HEK293 (cell line): Measurements from ENCODE around the gene C2orf81.

ENCODE experiments used
- CTCF ChIA-PET: fragments of 350-600 bp; formaldehyde crosslinking; extraction: SDS; loops from one replicate; lab custom pipeline; 2021; ENCODE audit warnings: antibody characterized with exemption; lab: Yijun Ruan, JAX
- POLR2A ChIA-PET: fragments of 300-600 bp; formaldehyde crosslinking; extraction: SDS; loops from one replicate; lab custom pipeline; 2020; ENCODE audit warnings: antibody characterized with exemption, inconsistent platforms; lab: Yijun Ruan, JAX
- H3K27ac ChIP-seq: fragments of 200-500 bp; sonication (Bioruptor generic); 2 replicates; pipeline ENCODE4 v1.5.1; 2014; ENCODE audit warnings: low read depth, low read length, control low read depth, inconsistent platforms; ENCODE audit errors: extremely low read depth
- H3K36me3 ChIP-seq, 2 experiments: fragments of 200-500 bp in 1 of 2; sonication (Bioruptor generic) in 1 of 2; 1 replicate in 1 of 2; 2 replicates in 1 of 2; pipeline ENCODE4 v1.5.1; 2014 to 2017; ENCODE audit warnings: inconsistent platforms in 2 of 2, low read length in 2 of 2; ENCODE audit not compliant: control insufficient read depth in 2 of 2, insufficient read depth in 1 of 2
- H3K4me1 ChIP-seq: fragments of 200-500 bp; sonication (Bioruptor generic); 2 replicates; pipeline ENCODE4 v1.5.1; 2014; ENCODE audit warnings: mild to moderate bottlenecking, low read length, inconsistent platforms; ENCODE audit not compliant: control insufficient read depth, insufficient read depth
- H3K4me3 ChIP-seq: 2 replicates; pipeline ENCODE4 v1.5.1; 2011; ENCODE audit warnings: low read depth, mild to moderate bottlenecking, control low read depth, low read length, moderate library complexity
- H3K9me3 ChIP-seq: fragments of 200-500 bp; sonication (Bioruptor generic); 2 replicates; pipeline ENCODE4 v1.5.1; 2014; ENCODE audit warnings: low read depth, low read length, inconsistent platforms; ENCODE audit not compliant: control insufficient read depth, insufficient read depth
- FEZF1 ChIP-seq: fragments of 450-650 bp; formaldehyde crosslinking; IDR thresholded peaks from 2 replicates; pipeline ENCODE4 v1.5.1; 2016; ENCODE audit warnings: missing biosample characterization, missing genetic modification characterization
- HOXA7 ChIP-seq: sonication (generic); formaldehyde crosslinking; IDR thresholded peaks from 2 replicates; pipeline ENCODE4 v1.8.1; 2022; ENCODE audit warnings: missing genetic modification reagents, borderline replicate concordance
- ZBTB7A ChIP-seq: fragments of 450-650 bp; formaldehyde crosslinking; IDR thresholded peaks from 2 replicates; pipeline ENCODE4 v1.5.1; 2016; ENCODE audit warnings: low read depth, missing biosample characterization, missing genetic modification characterization
- ZNF132 ChIP-seq: fragments of 450-650 bp; formaldehyde crosslinking; IDR thresholded peaks from 2 replicates; pipeline ENCODE4 v1.5.1; 2017; ENCODE audit warnings: missing biosample characterization, missing genetic modification characterization, borderline replicate concordance
- ZNF274 ChIP-seq, 2 experiments: fragments of 200-500 bp in 1 of 2; fragments of 450-650 bp in 1 of 2; sonication (Bioruptor generic) in 1 of 2; formaldehyde crosslinking in 1 of 2; IDR thresholded peaks; 2 replicates each; pipeline versions ENCODE4 v1.5.1 to v1.6.1; 2014 to 2016; ENCODE audit warnings: borderline replicate concordance in 1 of 2, inconsistent platforms in 1 of 2, low read length in 1 of 2, missing biosample characterization in 1 of 2, missing genetic modification characterization in 1 of 2
- ZNF324 ChIP-seq: fragments of 450-650 bp; formaldehyde crosslinking; IDR thresholded peaks from 2 replicates; pipeline ENCODE4 v1.5.1; 2016; ENCODE audit warnings: missing biosample characterization, missing genetic modification characterization
- ZNF404 ChIP-seq: fragments of 450-650 bp; formaldehyde crosslinking; IDR thresholded peaks from 2 replicates; pipeline ENCODE4 v1.5.1; 2017; ENCODE audit warnings: missing biosample characterization, missing genetic modification characterization
- ZNF426 ChIP-seq: fragments of 450-650 bp; formaldehyde crosslinking; IDR thresholded peaks from 2 replicates; pipeline ENCODE4 v1.5.1; 2017; ENCODE audit warnings: missing biosample characterization, missing genetic modification characterization, mild to moderate bottlenecking, inconsistent platforms, moderate library complexity
- ZNF449 ChIP-seq: fragments of 450-650 bp; formaldehyde crosslinking; IDR thresholded peaks from 2 replicates; pipeline ENCODE4 v1.5.1; 2017; ENCODE audit warnings: missing biosample characterization, mild to moderate bottlenecking, missing genetic modification characterization, moderate library complexity
- ZNF473 ChIP-seq: fragments of 450-650 bp; formaldehyde crosslinking; IDR thresholded peaks from 2 replicates; pipeline ENCODE4 v1.5.1; 2017; ENCODE audit warnings: missing biosample characterization, missing genetic modification characterization
- ZNF513 ChIP-seq: fragments of 450-650 bp; IDR thresholded peaks from 2 replicates; pipeline ENCODE4 v1.5.1; 2018; ENCODE audit warnings: missing biosample characterization, missing genetic modification characterization
- ZNF521 ChIP-seq: fragments of 450-650 bp; formaldehyde crosslinking; IDR thresholded peaks from 2 replicates; pipeline ENCODE4 v1.5.1; 2017; ENCODE audit warnings: missing biosample characterization, mild to moderate bottlenecking, missing genetic modification characterization
- ZNF544 ChIP-seq: fragments of 450-650 bp; formaldehyde crosslinking; IDR thresholded peaks from 2 replicates; pipeline ENCODE4 v1.5.0; 2017; ENCODE audit warnings: missing biosample characterization, missing genetic modification characterization
- ZNF654 ChIP-seq: fragments of 450-650 bp; formaldehyde crosslinking; IDR thresholded peaks from 2 replicates; pipeline ENCODE4 v1.5.1; 2016; ENCODE audit warnings: low read depth, missing biosample characterization, missing genetic modification characterization
- ZNF707 ChIP-seq: fragments of 450-650 bp; formaldehyde crosslinking; IDR thresholded peaks from 2 replicates; pipeline ENCODE4 v1.5.1; 2016; ENCODE audit warnings: missing biosample characterization, missing genetic modification characterization
- TF ChIP-seq, protein P1 (sequence below): sonication (generic); formaldehyde crosslinking; IDR thresholded peaks from 2 replicates; pipeline ENCODE4 v1.8.1; 2022; ENCODE audit warnings: mild to moderate bottlenecking, moderate library complexity, missing genetic modification reagents
- TF ChIP-seq, protein P2 (sequence below): fragments of 450-650 bp; formaldehyde crosslinking; IDR thresholded peaks from 2 replicates; pipeline ENCODE4 v1.5.1; 2017; ENCODE audit warnings: missing biosample characterization, missing genetic modification characterization

Gene C2orf81

DNA sequence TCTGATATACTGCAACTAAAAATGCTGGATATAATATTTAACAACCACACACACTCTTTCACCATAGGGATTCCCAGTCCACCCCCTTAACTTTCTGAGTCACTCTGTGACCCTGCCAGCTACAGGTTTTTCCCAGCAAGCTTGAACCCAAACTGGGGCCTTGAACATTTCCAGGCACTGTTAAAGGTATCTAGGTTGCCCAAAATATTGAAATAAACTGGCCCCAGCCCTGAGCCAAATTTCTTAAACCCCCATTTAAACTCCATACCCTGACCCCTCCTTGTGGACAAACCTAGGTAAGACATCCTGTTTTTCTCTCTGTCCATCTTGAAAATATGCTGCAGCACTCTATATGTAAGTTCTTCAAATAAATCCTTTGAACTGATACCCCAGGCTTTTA lies 21.6 kb downstream of the C2orf81 start:
- Histone ChIP-seq H3K27ac (no peak overlapping the region), H3K4me1 (no peaks in the 10 kb centered on the region), H3K4me3 (no peak overlapping the region), H3K36me3 (no peaks in the 10 kb centered on the region), H3K9me3 (no peaks in the 10 kb centered on the region)
- ChIA-PET POLR2A (no interaction called here), CTCF (interaction anchor here (0.6 to 2.2 kb wide), 13 partner anchors 8 to 150 kb away, joined by 3 to 12 read pairs (median 4); no protein-coding TSS in a partner anchor)
- peak; percentile 65 for TF ChIP-seq ZNF654
- TF ChIP-seq ZNF521 (tag by site-specific recombination), result no peak

DNA sequence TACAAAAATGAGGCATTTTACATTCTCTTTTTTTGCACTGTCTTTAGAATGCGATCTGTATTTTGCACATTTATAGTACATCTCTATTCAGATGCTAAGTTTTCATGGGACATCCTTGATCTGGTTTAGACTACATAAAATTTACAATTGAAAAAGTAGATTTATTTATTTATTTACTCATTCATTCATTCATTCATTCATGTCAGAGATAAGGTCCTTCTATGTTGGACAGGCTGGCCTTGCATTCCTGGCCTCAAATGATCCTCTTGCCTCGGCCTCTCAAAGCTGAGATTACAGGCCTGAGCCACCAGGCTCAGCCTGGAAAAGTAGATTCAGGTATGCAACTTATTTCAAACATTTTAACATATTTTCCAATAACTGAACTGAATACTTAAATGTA lies 25.3 kb downstream of the C2orf81 start:
- Histone ChIP-seq H3K9me3 (no peaks in the 10 kb centered on the region), H3K4me1 (no peaks in the 10 kb centered on the region), H3K27ac (no peak overlapping the region), H3K4me3 (no peak overlapping the region), H3K36me3 (no peaks in the 10 kb centered on the region)
- CTCF ChIA-PET, result interaction anchor here (0.7 to 3.0 kb wide), 4 partner anchors 19 to 388 kb away, joined by 3 to 8 read pairs (median 4); no protein-coding TSS in a partner anchor
- TF ChIP-seq FEZF1 (tag by site-specific recombination), result no peak
- TF ChIP-seq, protein P1, sequence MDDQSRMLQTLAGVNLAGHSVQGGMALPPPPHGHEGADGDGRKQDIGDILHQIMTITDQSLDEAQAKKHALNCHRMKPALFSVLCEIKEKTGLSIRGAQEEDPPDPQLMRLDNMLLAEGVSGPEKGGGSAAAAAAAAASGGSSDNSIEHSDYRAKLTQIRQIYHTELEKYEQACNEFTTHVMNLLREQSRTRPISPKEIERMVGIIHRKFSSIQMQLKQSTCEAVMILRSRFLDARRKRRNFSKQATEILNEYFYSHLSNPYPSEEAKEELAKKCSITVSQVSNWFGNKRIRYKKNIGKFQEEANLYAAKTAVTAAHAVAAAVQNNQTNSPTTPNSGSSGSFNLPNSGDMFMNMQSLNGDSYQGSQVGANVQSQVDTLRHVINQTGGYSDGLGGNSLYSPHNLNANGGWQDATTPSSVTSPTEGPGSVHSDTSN (CRISPR knock-in tag), result no peak
- no peak for TF ChIP-seq HOXA7 (CRISPR knock-in tag)
- TF ChIP-seq ZNF274 (IDR thresholded peaks at IDR 0.05; ENCODE audit: low read length), result no peak
- no peak for TF ChIP-seq ZNF274 (tag by site-specific recombination; IDR thresholded peaks at IDR 0.05; ENCODE audit: borderline replicate concordance)
- POLR2A ChIA-PET, result no interaction called here

DNA sequence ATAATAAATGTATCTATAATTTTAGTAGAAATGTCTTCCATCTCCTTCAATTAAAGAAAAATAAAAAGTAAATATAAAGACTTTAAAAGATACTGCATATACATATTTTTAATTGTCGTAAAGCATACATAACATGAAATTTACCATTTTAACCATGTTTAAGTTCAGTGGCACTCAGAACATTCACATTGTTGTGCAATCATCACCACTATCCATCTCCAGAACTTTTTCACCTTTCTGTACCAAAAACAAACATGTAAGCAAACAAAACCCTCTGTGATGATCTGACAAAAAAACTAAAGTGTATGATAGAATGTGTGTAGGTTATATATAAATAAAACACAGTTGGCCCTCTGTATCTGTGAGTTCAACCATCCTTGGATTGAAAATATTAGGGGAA lies 27.9 kb downstream of the C2orf81 start:
- peaks cover 8% of the 10 kb centered on the region; the same call in 1 of the 2 replicates for H3K4me1 ChIP-seq
- CTCF ChIA-PET, result interaction anchor here (1.5 kb wide), 1 partner anchor 64 kb away, joined by 3 read pairs; no protein-coding TSS in a partner anchor
- H3K36me3 ChIP-seq, result peaks cover 0 to 3% of the 10 kb centered on the region in 2 experiments; a peak in 1 of 3 replicates
- H3K4me3 ChIP-seq, result no peak overlapping the region
- TF ChIP-seq ZNF404 (tag by site-specific recombination) (no peak), ZNF544 (tag by site-specific recombination) (no peak), ZNF324 (tag by site-specific recombination) (no peak), ZNF426 (no peak), ZNF473 (tag by site-specific recombination) (no peak), ZNF449 (tag by site-specific recombination) (no peak), ZNF513 (no peak), ZNF707 (tag by site-specific recombination) (no peak), ZBTB7A (no peak), ZNF132 (tag by site-specific recombination) (no peak)
- TF ChIP-seq, protein P2, sequence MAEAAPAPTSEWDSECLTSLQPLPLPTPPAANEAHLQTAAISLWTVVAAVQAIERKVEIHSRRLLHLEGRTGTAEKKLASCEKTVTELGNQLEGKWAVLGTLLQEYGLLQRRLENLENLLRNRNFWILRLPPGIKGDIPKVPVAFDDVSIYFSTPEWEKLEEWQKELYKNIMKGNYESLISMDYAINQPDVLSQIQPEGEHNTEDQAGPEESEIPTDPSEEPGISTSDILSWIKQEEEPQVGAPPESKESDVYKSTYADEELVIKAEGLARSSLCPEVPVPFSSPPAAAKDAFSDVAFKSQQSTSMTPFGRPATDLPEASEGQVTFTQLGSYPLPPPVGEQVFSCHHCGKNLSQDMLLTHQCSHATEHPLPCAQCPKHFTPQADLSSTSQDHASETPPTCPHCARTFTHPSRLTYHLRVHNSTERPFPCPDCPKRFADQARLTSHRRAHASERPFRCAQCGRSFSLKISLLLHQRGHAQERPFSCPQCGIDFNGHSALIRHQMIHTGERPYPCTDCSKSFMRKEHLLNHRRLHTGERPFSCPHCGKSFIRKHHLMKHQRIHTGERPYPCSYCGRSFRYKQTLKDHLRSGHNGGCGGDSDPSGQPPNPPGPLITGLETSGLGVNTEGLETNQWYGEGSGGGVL (tag by site-specific recombination), result no peak
- POLR2A ChIA-PET, result no interaction called here
- no peak overlapping the region for H3K27ac ChIP-seq
- no peaks in the 10 kb centered on the region for H3K9me3 ChIP-seq
